HCT116 (cell line): ENCODE data around the gene LIPT1. TPM values are rescaled to one million over a fixed set of nuclear protein-coding genes. Genes with fewer than 3 reads are reported as not detected.
"Not testable (repeated sequence)": the region's sequence is repeated elsewhere in the genome, so short reads cannot be mapped to it uniquely, and the experiment has no call there.

Experiments used
- ATAC-seq: fragments of 200-7000 bp; cut with Tn5 transposase; 2 replicates; pipeline ENCODE4 v1.9.1; 2020; ENCODE audit warnings: mild to moderate bottlenecking, moderate library complexity
- BruUV-seq: library from RNA; stranded (reverse); fragments of 400-500 nt; replicated peaks from 2 replicates; lab custom pipeline; 2021; lab: Mats Ljungman, UMichigan
- CTCF ChIA-PET: fragments of 300-600 bp; sonication (Branson Sonifier 250); formaldehyde crosslinking; loops from one replicate; lab custom pipeline; 2021; ENCODE audit warnings: antibody characterized with exemption; lab: Charles Lee
- POLR2A ChIA-PET: fragments of 300-600, 350-600 bp; sonication (Branson Sonifier 250); formaldehyde crosslinking; loops from one replicate; lab custom pipeline; 2021; ENCODE audit warnings: antibody characterized with exemption; lab: Charles Lee
- RAD21 ChIA-PET, 2 experiments: fragments of 300-600 bp; sonication (Branson Sonifier 250); formaldehyde crosslinking; loops; one replicate each; lab custom pipeline; 2023; ENCODE audit warnings: low total read pairs in 2 of 2; ENCODE audit not compliant: uncharacterized antibody in 2 of 2, unreplicated experiment in 2 of 2, low non-redundant PET in 1 of 2; lab: Charles Lee
- DNase-seq: peaks from one replicate; pipeline ENCODE4 v3.0.0-alpha.2; 2010; ENCODE audit warnings: low read depth, low spot score
- H2AFZ ChIP-seq: fragments of 200-600 bp; shearing (Covaris generic), sonication (generic); 2 replicates; pipeline ENCODE4 v1.6.1; 2017; ENCODE audit warnings: low read depth, mixed run types, mixed read lengths, antibody characterized with exemption, low read length; ENCODE audit not compliant: poor library complexity, severe bottlenecking
- H3K27ac ChIP-seq: 2 replicates; pipeline ENCODE4 v1.5.1; 2012; ENCODE audit warnings: low read depth, low read length
- H3K27me3 ChIP-seq: fragments of 200-600 bp; sonication (generic); 2 replicates; pipeline ENCODE4 v1.6.1; 2016; ENCODE audit warnings: mixed run types, low read length, mixed read lengths; ENCODE audit not compliant: insufficient read depth
- H3K36me3 ChIP-seq, 2 experiments: fragments of 200-500 bp in 1 of 2; fragments of 200-600 bp in 1 of 2; sonication (Bioruptor generic) in 1 of 2; sonication (generic) in 1 of 2; 2 replicates each; pipeline versions ENCODE4 v1.5.1 to v1.6.1; 2014 to 2016; ENCODE audit warnings: low read length in 2 of 2, inconsistent platforms in 1 of 2, mixed read lengths in 1 of 2, mixed run types in 1 of 2; ENCODE audit not compliant: insufficient read depth in 2 of 2, control insufficient read depth in 1 of 2
- H3K4me1 ChIP-seq, 2 experiments: fragments of 200-600 bp in 1 of 2; sonication (generic) in 1 of 2; 2 replicates each; pipeline versions ENCODE4 v1.5.1 to v1.6.1; 2012 to 2017; ENCODE audit warnings: low read length in 2 of 2, inconsistent platforms in 1 of 2, mild to moderate bottlenecking in 1 of 2, mixed read lengths in 1 of 2, mixed run types in 1 of 2, moderate library complexity in 1 of 2; ENCODE audit not compliant: insufficient read depth in 2 of 2, control insufficient read depth in 1 of 2
- H3K4me2 ChIP-seq: fragments of 200-600 bp; sonication (generic); 2 replicates; pipeline ENCODE4 v1.6.1; 2017; ENCODE audit warnings: mixed run types, low read length, mixed read lengths
- H3K4me3 ChIP-seq, 2 experiments: fragments of 200-600 bp in 1 of 2; sonication (generic) in 1 of 2; replicated peaks in 1 of 2; 2 replicates each; pipeline ENCODE4 v1.5.1; 2011 to 2016; ENCODE audit warnings: low read length in 2 of 2, control low read depth in 1 of 2, low read depth in 1 of 2, mild to moderate bottlenecking in 1 of 2, mixed read lengths in 1 of 2, mixed run types in 1 of 2
- H3K79me2 ChIP-seq: fragments of 200-600 bp; sonication (generic); 2 replicates; pipeline ENCODE4 v1.6.1; 2017; ENCODE audit warnings: mild to moderate bottlenecking, mixed run types, low read length, moderate library complexity, mixed read lengths; ENCODE audit not compliant: insufficient read depth
- H3K9ac ChIP-seq: fragments of 200-600 bp; sonication (generic); 2 replicates; pipeline ENCODE4 v1.6.1; 2016; ENCODE audit warnings: low read length, mixed read lengths
- H3K9me2 ChIP-seq: fragments of 200-600 bp; sonication (generic), shearing (Covaris generic); 2 replicates; pipeline ENCODE4 v1.6.1; 2017; ENCODE audit warnings: mixed run types, mild to moderate bottlenecking, moderate library complexity; ENCODE audit not compliant: insufficient read depth
- H3K9me3 ChIP-seq, 2 experiments: fragments of 200-500 bp in 1 of 2; fragments of 200-600 bp in 1 of 2; sonication (Bioruptor generic) in 1 of 2; sonication (generic) in 1 of 2; 2 replicates each; pipeline ENCODE4 v1.6.1; 2014 to 2017; ENCODE audit warnings: low read length in 2 of 2, mixed read lengths in 2 of 2, inconsistent platforms in 1 of 2, low read depth in 1 of 2, mild to moderate bottlenecking in 1 of 2, mixed run types in 1 of 2, moderate library complexity in 1 of 2; ENCODE audit not compliant: control insufficient read depth in 1 of 2, insufficient read depth in 1 of 2
- H4K20me1 ChIP-seq: fragments of 200-600 bp; sonication (generic), shearing (Covaris generic); 2 replicates; pipeline ENCODE4 v1.6.1; 2017; ENCODE audit warnings: mixed run types, mild to moderate bottlenecking, moderate library complexity; ENCODE audit not compliant: insufficient read depth
- TCF7L2 ChIP-seq: IDR thresholded peaks from 2 replicates; pipeline ENCODE4 v1.7.0; 2011; ENCODE audit warnings: borderline replicate concordance, inconsistent platforms; ENCODE audit not compliant: insufficient read depth, insufficient read length; ENCODE audit errors: extremely low read depth
- intact Hi-C: fragments of 100-400 bp; cut with micrococcal nuclease; formaldehyde crosslinking; loops from 2 replicates; pipeline ENCODE4 v1.10.0; 2022
- total RNA-seq: library from RNA; stranded (reverse); gene quantifications from one replicate; pipeline ENCODE4 v1.2.1, GENCODE V29; 2021; ENCODE audit not compliant: unreplicated experiment
- TF ChIP-seq, protein P1 (sequence below), 3 experiments: fragments of 200-600 bp in 1 of 3; sonication (generic) in 1 of 3; IDR thresholded peaks in 2 of 3; conservative IDR thresholded peaks in 1 of 3; 2 replicates each; pipeline ENCODE4 v1.5.1; 2012 to 2017; ENCODE audit warnings: low read depth in 2 of 3, low read length in 2 of 3, antibody characterized with exemption in 1 of 3, borderline replicate concordance in 1 of 3, control low read depth in 1 of 3, mild to moderate bottlenecking in 1 of 3, mixed read lengths in 1 of 3, mixed run types in 1 of 3, moderate library complexity in 1 of 3; ENCODE audit not compliant: insufficient read depth in 1 of 3

Gene LIPT1
- total RNA-seq, 1 experiment from 2014 or later: 8.5 TPM

GRCh38 chr2:99190548-99190947, 35.8 kb downstream of the LIPT1 start:
- Histone ChIP-seq H3K27me3 (no peaks in the 10 kb centered on the region), H3K36me3 (peaks cover 21 to 26% of the 10 kb centered on the region in 2 experiments; a peak in 3 of 4 replicates), H3K79me2 (peaks cover 54% of the 10 kb centered on the region), H4K20me1 (peaks cover 5% of the 10 kb centered on the region; the same call in 1 of the 2 replicates), H3K9me3 (no peaks in the 10 kb centered on the region), H3K9ac (no peak overlapping the region), H3K27ac (no peak overlapping the region), H2AFZ (no peak overlapping the region), H3K4me3 (no peak overlapping the region), H3K4me1 (no peaks in the 10 kb centered on the region), H3K4me2 (no peak overlapping the region), H3K9me2 (no peaks in the 10 kb centered on the region)
- ChIA-PET RAD21 (no interaction called here), CTCF (no interaction called here), POLR2A (no interaction called here)
- BruUV-seq: no TSS peak
- ATAC-seq (0 out of 2 replicates have a peak, but pooled peaks have one; percentile 40), DNase-seq (no peak)
- TF ChIP-seq, protein P1, sequence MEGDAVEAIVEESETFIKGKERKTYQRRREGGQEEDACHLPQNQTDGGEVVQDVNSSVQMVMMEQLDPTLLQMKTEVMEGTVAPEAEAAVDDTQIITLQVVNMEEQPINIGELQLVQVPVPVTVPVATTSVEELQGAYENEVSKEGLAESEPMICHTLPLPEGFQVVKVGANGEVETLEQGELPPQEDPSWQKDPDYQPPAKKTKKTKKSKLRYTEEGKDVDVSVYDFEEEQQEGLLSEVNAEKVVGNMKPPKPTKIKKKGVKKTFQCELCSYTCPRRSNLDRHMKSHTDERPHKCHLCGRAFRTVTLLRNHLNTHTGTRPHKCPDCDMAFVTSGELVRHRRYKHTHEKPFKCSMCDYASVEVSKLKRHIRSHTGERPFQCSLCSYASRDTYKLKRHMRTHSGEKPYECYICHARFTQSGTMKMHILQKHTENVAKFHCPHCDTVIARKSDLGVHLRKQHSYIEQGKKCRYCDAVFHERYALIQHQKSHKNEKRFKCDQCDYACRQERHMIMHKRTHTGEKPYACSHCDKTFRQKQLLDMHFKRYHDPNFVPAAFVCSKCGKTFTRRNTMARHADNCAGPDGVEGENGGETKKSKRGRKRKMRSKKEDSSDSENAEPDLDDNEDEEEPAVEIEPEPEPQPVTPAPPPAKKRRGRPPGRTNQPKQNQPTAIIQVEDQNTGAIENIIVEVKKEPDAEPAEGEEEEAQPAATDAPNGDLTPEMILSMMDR (IDR thresholded peaks at IDR 0.05 in 2 of 3, conservative IDR thresholded peaks at IDR 0.05 in 1 of 3; ENCODE audit: borderline replicate concordance in 1 of 3, insufficient read depth in 1 of 3, low read depth in 2 of 3, low read length in 2 of 3): peak in 2 of 3 experiments; percentile 28 to 48; a peak in 4 of 6 replicates
- TF ChIP-seq TCF7L2: no peak
- intact Hi-C loops: no loop called here

DNA sequence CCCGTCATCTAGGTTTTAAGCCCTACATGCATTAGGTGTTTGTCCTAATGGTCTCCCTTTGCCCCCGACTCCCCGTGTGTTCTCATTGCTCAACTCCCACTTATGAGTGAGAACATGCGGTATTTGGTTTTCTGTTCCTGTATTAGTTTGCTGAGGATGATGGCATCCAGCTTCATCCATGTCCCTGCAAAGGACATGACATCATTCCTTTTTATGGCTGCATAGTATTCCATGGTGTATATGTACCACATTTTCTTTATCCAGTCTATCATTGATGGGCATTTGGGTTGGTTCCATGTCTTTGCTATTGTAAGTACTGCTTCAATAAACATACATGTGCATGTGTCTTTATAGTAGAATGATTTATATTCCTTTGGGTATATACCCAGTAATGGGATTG, 37.6 kb downstream of the LIPT1 start:
- CTCF ChIA-PET, intact Hi-C loops: not testable (repeated sequence)

More for the DNA sequence above, 37.6 kb downstream of the LIPT1 start:
- H3K4me2 ChIP-seq, H3K9me3 ChIP-seq, ATAC-seq, H2AFZ ChIP-seq, H4K20me1 ChIP-seq, POLR2A ChIA-PET, H3K9ac ChIP-seq, H3K4me3 ChIP-seq, RAD21 ChIA-PET, H3K9me2 ChIP-seq, DNase-seq, BruUV-seq, H3K27me3 ChIP-seq, H3K27ac ChIP-seq, H3K4me1 ChIP-seq: not testable (repeated sequence)
- H3K79me2 ChIP-seq: peaks cover 36% of the 10 kb centered on the region
- peaks cover 31% of the 10 kb centered on the region in 2 experiments; a peak in 3 of 4 replicates for H3K36me3 ChIP-seq
